HEK293 (cell line): ENCODE results near the gene TPI1.

Experiments used
- BCL11B ChIP-seq: fragments of 450-650 bp; formaldehyde crosslinking; IDR thresholded peaks from 2 replicates; pipeline ENCODE4 v1.5.1; 2016; ENCODE audit warnings: low read depth, missing biosample characterization, missing genetic modification characterization
- EGR2 ChIP-seq: fragments of 450-650 bp; formaldehyde crosslinking; IDR thresholded peaks from 2 replicates; pipeline ENCODE4 v1.5.1; 2016; ENCODE audit warnings: low read depth, missing biosample characterization, missing genetic modification characterization
- GLI2 ChIP-seq: fragments of 450-650 bp; formaldehyde crosslinking; IDR thresholded peaks from 2 replicates; pipeline ENCODE4; 2017; ENCODE audit warnings: missing biosample characterization, missing genetic modification characterization, low read depth, borderline replicate concordance
- KLF8 ChIP-seq: fragments of 450-650 bp; formaldehyde crosslinking; IDR thresholded peaks from 2 replicates; pipeline ENCODE4 v1.5.1; 2016; ENCODE audit warnings: missing biosample characterization, missing genetic modification characterization
- OSR2 ChIP-seq: fragments of 450-650 bp; formaldehyde crosslinking; IDR thresholded peaks from 2 replicates; pipeline ENCODE4 v1.5.1; 2016; ENCODE audit warnings: missing biosample characterization, missing genetic modification characterization
- PRDM1 ChIP-seq: fragments of 450-650 bp; formaldehyde crosslinking; IDR thresholded peaks from 2 replicates; pipeline ENCODE4; 2016; ENCODE audit warnings: missing biosample characterization, missing genetic modification characterization
- REPIN1 ChIP-seq: fragments of 450-650 bp; formaldehyde crosslinking; IDR thresholded peaks from 2 replicates; pipeline ENCODE4 v1.5.1; 2017; ENCODE audit warnings: missing biosample characterization, missing genetic modification characterization, low read depth
- SCRT2 ChIP-seq: fragments of 450-650 bp; formaldehyde crosslinking; IDR thresholded peaks from 2 replicates; pipeline ENCODE4 v1.5.1; 2016; ENCODE audit warnings: missing biosample characterization, missing genetic modification characterization
- SP3 ChIP-seq: fragments of 450-650 bp; formaldehyde crosslinking; IDR thresholded peaks from 2 replicates; pipeline ENCODE4 v1.5.1; 2016; ENCODE audit warnings: missing biosample characterization, missing genetic modification characterization
- TRIM28 ChIP-seq: IDR thresholded peaks from 2 replicates; pipeline ENCODE4 v1.6.1; 2011; ENCODE audit warnings: low read length, control low read depth, borderline replicate concordance
- ZBTB48 ChIP-seq: fragments of 450-650 bp; formaldehyde crosslinking; IDR thresholded peaks from 2 replicates; pipeline ENCODE4 v1.5.1; 2016; ENCODE audit warnings: missing biosample characterization, missing genetic modification characterization
- ZFHX2 ChIP-seq: fragments of 450-650 bp; formaldehyde crosslinking; conservative IDR thresholded peaks from 2 replicates; pipeline ENCODE4 v1.5.1; 2016; ENCODE audit warnings: missing biosample characterization, missing genetic modification characterization
- ZNF138 ChIP-seq: fragments of 450-650 bp; formaldehyde crosslinking; IDR thresholded peaks from 2 replicates; pipeline ENCODE4 v1.5.1; 2016; ENCODE audit warnings: missing biosample characterization, missing genetic modification characterization, borderline replicate concordance
- ZNF184 ChIP-seq: fragments of 450-650 bp; IDR thresholded peaks from 2 replicates; pipeline ENCODE4 v1.5.1; 2018; ENCODE audit warnings: missing biosample characterization, mild to moderate bottlenecking, missing genetic modification characterization
- ZNF2 ChIP-seq: fragments of 450-650 bp; formaldehyde crosslinking; IDR thresholded peaks from 2 replicates; pipeline ENCODE4 v1.5.1; 2016; ENCODE audit warnings: missing biosample characterization, missing genetic modification characterization
- ZNF239 ChIP-seq: fragments of 450-650 bp; formaldehyde crosslinking; IDR thresholded peaks from 2 replicates; pipeline ENCODE4 v1.5.1; 2016; ENCODE audit warnings: missing biosample characterization, missing genetic modification characterization
- ZNF366 ChIP-seq: fragments of 450-650 bp; formaldehyde crosslinking; conservative IDR thresholded peaks from 2 replicates; pipeline ENCODE4 v1.5.1; 2016; ENCODE audit warnings: missing biosample characterization, missing genetic modification characterization
- ZNF510 ChIP-seq: fragments of 450-650 bp; formaldehyde crosslinking; IDR thresholded peaks from 2 replicates; pipeline ENCODE4 v1.5.1; 2018; ENCODE audit warnings: mild to moderate bottlenecking, missing genetic modification characterization, missing biosample characterization; ENCODE audit not compliant: insufficient replicate concordance
- ZNF530 ChIP-seq: fragments of 450-650 bp; formaldehyde crosslinking; IDR thresholded peaks from 2 replicates; pipeline ENCODE4 v1.5.1; 2016; ENCODE audit warnings: low read depth, missing biosample characterization, missing genetic modification characterization
- ZNF548 ChIP-seq: fragments of 450-650 bp; formaldehyde crosslinking; IDR thresholded peaks from 2 replicates; pipeline ENCODE4 v1.5.1; 2016; ENCODE audit warnings: missing biosample characterization, missing genetic modification characterization
- ZNF658 ChIP-seq: fragments of 450-650 bp; formaldehyde crosslinking; IDR thresholded peaks from 2 replicates; pipeline ENCODE4; 2016; ENCODE audit warnings: missing biosample characterization, missing genetic modification characterization
- TF ChIP-seq, protein P1 (sequence below): fragments of 450-650 bp; formaldehyde crosslinking; IDR thresholded peaks from 2 replicates; pipeline ENCODE4 v1.5.1; 2016; ENCODE audit warnings: missing biosample characterization, missing genetic modification characterization
- TF ChIP-seq, protein P2 (sequence below): fragments of 450-650 bp; formaldehyde crosslinking; IDR thresholded peaks from 2 replicates; pipeline ENCODE4 v1.5.1; 2016; ENCODE audit warnings: missing biosample characterization, missing genetic modification characterization
- TF ChIP-seq, protein P3 (sequence below): fragments of 450-650 bp; formaldehyde crosslinking; IDR thresholded peaks from 2 replicates; pipeline ENCODE4 v1.5.1; 2016; ENCODE audit warnings: missing biosample characterization, missing genetic modification characterization
- TF ChIP-seq, protein P4 (sequence below): fragments of 450-650 bp; formaldehyde crosslinking; IDR thresholded peaks from 2 replicates; pipeline ENCODE4 v1.5.1; 2016; ENCODE audit warnings: missing biosample characterization, missing genetic modification characterization
- TF ChIP-seq, protein P5 (sequence below): fragments of 450-650 bp; formaldehyde crosslinking; IDR thresholded peaks from 2 replicates; pipeline ENCODE4 v1.5.1; 2016; ENCODE audit warnings: missing biosample characterization, missing genetic modification characterization, borderline replicate concordance
- TF ChIP-seq, protein P6 (sequence below): fragments of 450-650 bp; formaldehyde crosslinking; IDR thresholded peaks from 2 replicates; pipeline ENCODE4 v1.5.1; 2016; ENCODE audit warnings: missing biosample characterization, missing genetic modification characterization
- TF ChIP-seq, protein P7 (sequence below): fragments of 450-650 bp; formaldehyde crosslinking; IDR thresholded peaks from 2 replicates; pipeline ENCODE4 v1.5.1; 2017; ENCODE audit warnings: missing biosample characterization, missing genetic modification characterization

The TPI1 gene

DNA sequence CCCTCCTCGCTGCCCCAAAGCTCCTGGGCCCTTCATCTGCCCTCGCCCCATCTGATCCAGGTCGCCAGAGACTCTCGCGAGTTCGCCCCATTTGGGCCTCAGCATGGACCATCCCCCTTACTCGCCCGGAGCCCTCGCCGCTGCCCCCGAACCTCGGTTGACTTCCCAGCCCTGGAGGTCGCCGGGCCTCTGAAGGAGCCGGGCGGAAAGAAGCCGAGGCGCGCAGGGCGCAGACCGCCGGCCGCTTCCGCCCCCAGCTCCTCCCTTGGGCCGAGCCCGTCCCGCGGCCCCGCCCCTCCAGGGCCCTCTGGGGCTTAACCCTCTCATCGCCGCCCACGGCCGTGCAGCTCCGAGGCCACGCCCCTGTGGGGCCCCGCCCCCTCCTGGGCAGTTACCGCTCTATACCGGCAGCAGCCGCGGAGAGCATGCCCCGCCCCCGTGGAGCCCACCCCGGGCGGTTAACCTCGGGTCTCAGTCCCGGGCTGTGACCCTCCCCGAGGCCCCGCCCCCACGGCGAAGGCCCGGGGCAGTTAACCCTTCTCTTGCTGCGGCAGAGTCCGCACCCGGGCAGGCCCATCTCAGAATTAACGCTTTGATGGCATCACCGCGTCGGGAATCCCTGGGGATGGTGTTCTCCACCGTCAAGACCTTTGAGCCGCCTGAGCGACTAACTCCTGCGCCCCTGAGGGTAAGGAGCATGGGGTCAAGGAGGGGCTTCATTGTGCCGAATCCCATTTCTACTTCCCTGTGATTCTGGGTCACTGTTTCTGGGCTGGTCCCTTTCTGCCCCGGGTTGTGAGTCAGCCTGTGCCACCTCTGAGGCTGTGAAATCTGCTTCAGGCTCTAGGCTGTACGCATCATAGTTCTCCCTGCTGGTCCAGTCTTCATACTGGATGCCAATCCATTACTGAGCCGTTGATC lies 6.0 kb downstream of the TPI1 start, which contains the start of gene SPSB2 (continued):
- no peak for TF ChIP-seq ZNF184
- TF ChIP-seq ZNF239 (tag by site-specific recombination) = no peak
- TF ChIP-seq GLI2 (tag by site-specific recombination) = no peak
- TF ChIP-seq TRIM28 = no peak
- TF ChIP-seq BCL11B (tag by site-specific recombination) = no peak
- peak; percentile 79 for TF ChIP-seq OSR2
- peak; percentile 80 for TF ChIP-seq ZFHX2 (tag by site-specific recombination)
- TF ChIP-seq SCRT2 (tag by site-specific recombination) = no peak
- TF ChIP-seq ZBTB48 (tag by site-specific recombination) = peak; percentile 88
- TF ChIP-seq, protein P1, sequence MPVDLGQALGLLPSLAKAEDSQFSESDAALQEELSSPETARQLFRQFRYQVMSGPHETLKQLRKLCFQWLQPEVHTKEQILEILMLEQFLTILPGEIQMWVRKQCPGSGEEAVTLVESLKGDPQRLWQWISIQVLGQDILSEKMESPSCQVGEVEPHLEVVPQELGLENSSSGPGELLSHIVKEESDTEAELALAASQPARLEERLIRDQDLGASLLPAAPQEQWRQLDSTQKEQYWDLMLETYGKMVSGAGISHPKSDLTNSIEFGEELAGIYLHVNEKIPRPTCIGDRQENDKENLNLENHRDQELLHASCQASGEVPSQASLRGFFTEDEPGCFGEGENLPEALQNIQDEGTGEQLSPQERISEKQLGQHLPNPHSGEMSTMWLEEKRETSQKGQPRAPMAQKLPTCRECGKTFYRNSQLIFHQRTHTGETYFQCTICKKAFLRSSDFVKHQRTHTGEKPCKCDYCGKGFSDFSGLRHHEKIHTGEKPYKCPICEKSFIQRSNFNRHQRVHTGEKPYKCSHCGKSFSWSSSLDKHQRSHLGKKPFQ (tag by site-specific recombination) = no peak
- peak; percentile 61 for TF ChIP-seq EGR2 (tag by site-specific recombination)
- TF ChIP-seq, protein P2, sequence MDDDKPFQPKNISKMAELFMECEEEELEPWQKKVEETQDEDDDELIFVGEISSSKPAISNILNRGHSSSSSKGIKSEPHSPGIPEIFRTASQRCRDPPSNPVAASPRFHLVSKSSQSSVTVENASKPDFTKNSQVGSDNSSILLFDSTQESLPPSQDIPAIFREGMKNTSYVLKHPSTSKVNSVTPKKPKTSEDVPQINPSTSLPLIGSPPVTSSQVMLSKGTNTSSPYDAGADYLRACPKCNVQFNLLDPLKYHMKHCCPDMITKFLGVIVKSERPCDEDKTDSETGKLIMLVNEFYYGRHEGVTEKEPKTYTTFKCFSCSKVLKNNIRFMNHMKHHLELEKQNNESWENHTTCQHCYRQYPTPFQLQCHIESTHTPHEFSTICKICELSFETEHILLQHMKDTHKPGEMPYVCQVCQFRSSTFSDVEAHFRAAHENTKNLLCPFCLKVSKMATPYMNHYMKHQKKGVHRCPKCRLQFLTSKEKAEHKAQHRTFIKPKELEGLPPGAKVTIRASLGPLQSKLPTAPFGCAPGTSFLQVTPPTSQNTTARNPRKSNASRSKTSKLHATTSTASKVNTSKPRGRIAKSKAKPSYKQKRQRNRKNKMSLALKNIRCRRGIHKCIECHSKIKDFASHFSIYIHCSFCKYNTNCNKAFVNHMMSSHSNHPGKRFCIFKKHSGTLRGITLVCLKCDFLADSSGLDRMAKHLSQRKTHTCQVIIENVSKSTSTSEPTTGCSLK (tag by site-specific recombination) = no peak
- no peak for TF ChIP-seq REPIN1
- TF ChIP-seq ZNF530 (tag by site-specific recombination) = no peak
- 0 out of 2 replicates have a peak, but pooled peaks have one; percentile 21 for TF ChIP-seq ZNF2
- TF ChIP-seq, protein P3, sequence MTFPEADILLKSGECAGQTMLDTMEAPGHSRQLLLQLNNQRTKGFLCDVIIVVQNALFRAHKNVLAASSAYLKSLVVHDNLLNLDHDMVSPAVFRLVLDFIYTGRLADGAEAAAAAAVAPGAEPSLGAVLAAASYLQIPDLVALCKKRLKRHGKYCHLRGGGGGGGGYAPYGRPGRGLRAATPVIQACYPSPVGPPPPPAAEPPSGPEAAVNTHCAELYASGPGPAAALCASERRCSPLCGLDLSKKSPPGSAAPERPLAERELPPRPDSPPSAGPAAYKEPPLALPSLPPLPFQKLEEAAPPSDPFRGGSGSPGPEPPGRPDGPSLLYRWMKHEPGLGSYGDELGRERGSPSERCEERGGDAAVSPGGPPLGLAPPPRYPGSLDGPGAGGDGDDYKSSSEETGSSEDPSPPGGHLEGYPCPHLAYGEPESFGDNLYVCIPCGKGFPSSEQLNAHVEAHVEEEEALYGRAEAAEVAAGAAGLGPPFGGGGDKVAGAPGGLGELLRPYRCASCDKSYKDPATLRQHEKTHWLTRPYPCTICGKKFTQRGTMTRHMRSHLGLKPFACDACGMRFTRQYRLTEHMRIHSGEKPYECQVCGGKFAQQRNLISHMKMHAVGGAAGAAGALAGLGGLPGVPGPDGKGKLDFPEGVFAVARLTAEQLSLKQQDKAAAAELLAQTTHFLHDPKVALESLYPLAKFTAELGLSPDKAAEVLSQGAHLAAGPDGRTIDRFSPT (tag by site-specific recombination) = peak; percentile 29
- TF ChIP-seq, protein P4, sequence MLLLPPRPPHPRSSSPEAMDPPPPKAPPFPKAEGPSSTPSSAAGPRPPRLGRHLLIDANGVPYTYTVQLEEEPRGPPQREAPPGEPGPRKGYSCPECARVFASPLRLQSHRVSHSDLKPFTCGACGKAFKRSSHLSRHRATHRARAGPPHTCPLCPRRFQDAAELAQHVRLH (tag by site-specific recombination) = 0 out of 2 replicates have a peak, but pooled peaks have one; percentile 12
- TF ChIP-seq ZNF658 (tag by site-specific recombination) = no peak
- TF ChIP-seq ZNF366 (tag by site-specific recombination) = 0 out of 2 replicates have a peak, but pooled peaks have one; percentile 28
- TF ChIP-seq SP3 (tag by site-specific recombination) = peak; percentile 98
- TF ChIP-seq, protein P5, sequence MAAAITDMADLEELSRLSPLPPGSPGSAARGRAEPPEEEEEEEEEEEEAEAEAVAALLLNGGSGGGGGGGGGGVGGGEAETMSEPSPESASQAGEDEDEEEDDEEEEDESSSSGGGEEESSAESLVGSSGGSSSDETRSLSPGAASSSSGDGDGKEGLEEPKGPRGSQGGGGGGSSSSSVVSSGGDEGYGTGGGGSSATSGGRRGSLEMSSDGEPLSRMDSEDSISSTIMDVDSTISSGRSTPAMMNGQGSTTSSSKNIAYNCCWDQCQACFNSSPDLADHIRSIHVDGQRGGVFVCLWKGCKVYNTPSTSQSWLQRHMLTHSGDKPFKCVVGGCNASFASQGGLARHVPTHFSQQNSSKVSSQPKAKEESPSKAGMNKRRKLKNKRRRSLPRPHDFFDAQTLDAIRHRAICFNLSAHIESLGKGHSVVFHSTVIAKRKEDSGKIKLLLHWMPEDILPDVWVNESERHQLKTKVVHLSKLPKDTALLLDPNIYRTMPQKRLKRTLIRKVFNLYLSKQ (tag by site-specific recombination) = no peak
- TF ChIP-seq, protein P6, sequence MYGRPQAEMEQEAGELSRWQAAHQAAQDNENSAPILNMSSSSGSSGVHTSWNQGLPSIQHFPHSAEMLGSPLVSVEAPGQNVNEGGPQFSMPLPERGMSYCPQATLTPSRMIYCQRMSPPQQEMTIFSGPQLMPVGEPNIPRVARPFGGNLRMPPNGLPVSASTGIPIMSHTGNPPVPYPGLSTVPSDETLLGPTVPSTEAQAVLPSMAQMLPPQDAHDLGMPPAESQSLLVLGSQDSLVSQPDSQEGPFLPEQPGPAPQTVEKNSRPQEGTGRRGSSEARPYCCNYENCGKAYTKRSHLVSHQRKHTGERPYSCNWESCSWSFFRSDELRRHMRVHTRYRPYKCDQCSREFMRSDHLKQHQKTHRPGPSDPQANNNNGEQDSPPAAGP (tag by site-specific recombination) = 0 out of 2 replicates have a peak, but pooled peaks have one; percentile 61
- no peak for TF ChIP-seq PRDM1 (tag by site-specific recombination)
- peak; percentile 89 for TF ChIP-seq KLF8
- no peak for TF ChIP-seq ZNF510 (tag by site-specific recombination)
- TF ChIP-seq, protein P7, sequence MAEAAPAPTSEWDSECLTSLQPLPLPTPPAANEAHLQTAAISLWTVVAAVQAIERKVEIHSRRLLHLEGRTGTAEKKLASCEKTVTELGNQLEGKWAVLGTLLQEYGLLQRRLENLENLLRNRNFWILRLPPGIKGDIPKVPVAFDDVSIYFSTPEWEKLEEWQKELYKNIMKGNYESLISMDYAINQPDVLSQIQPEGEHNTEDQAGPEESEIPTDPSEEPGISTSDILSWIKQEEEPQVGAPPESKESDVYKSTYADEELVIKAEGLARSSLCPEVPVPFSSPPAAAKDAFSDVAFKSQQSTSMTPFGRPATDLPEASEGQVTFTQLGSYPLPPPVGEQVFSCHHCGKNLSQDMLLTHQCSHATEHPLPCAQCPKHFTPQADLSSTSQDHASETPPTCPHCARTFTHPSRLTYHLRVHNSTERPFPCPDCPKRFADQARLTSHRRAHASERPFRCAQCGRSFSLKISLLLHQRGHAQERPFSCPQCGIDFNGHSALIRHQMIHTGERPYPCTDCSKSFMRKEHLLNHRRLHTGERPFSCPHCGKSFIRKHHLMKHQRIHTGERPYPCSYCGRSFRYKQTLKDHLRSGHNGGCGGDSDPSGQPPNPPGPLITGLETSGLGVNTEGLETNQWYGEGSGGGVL (tag by site-specific recombination) = no peak
- TF ChIP-seq ZNF548 (tag by site-specific recombination) = no peak
- no peak for TF ChIP-seq ZNF138
